ENCODE results near the gene MUS81.

- TF ChIP-seq ZNF274 (IDR thresholded peaks at IDR 0.05; ENCODE audit: low read depth, low read length) (no peak), YY1 (IDR thresholded peaks at IDR 0.05; ENCODE audit: insufficient read depth, insufficient read length) (no peak)
Observed at GRCh38 chr11:65861165-65861505, 902 bp downstream of the MUS81 start.

Data from NT2/D1 (cell line).